Trophoblast cell (in vitro differentiated cells and primary cell): ENCODE data around the gene GFRA1.

Experiments used
- DNase-seq, 2 donors: peaks; one replicate each; pipeline ENCODE4 v3.0.0-alpha.2; 2016
- H2AFZ ChIP-seq: 2 replicates; pipeline ENCODE4 v1.6.1; 2013; ENCODE audit warnings: low read length, moderate library complexity, mild to moderate bottlenecking; ENCODE audit not compliant: insufficient read depth, poor library complexity
- H2AK5ac ChIP-seq: 2 replicates; pipeline ENCODE4 v1.6.1; 2013; ENCODE audit warnings: mild to moderate bottlenecking, low read length
- H2BK120ac ChIP-seq: 2 replicates; pipeline ENCODE4 v1.6.1; 2013; ENCODE audit warnings: low read length, mild to moderate bottlenecking, moderate library complexity; ENCODE audit not compliant: insufficient read depth, poor library complexity
- H2BK12ac ChIP-seq: 2 replicates; pipeline ENCODE4 v1.6.1; 2013; ENCODE audit warnings: mild to moderate bottlenecking, low read length, moderate library complexity
- H2BK5ac ChIP-seq: 2 replicates; pipeline ENCODE4 v1.6.1; 2013; ENCODE audit warnings: low read length, low read depth, moderate library complexity, mild to moderate bottlenecking; ENCODE audit not compliant: poor library complexity
- H3K14ac ChIP-seq: 2 replicates; pipeline ENCODE4 v1.6.1; 2013; ENCODE audit warnings: mild to moderate bottlenecking, low read length
- H3K18ac ChIP-seq: 2 replicates; pipeline ENCODE4 v1.6.1; 2013; ENCODE audit warnings: mild to moderate bottlenecking, low read length
- H3K23ac ChIP-seq: 2 replicates; pipeline ENCODE4 v1.6.1; 2013; ENCODE audit warnings: low read length
- H3K27ac ChIP-seq: 2 replicates; pipeline ENCODE4 v1.5.1; 2013; ENCODE audit warnings: low read depth, mild to moderate bottlenecking, inconsistent platforms, low read length, moderate library complexity
- H3K27me3 ChIP-seq: 2 replicates; pipeline ENCODE4 v1.6.1; 2013; ENCODE audit warnings: inconsistent platforms, mild to moderate bottlenecking, low read length, moderate library complexity; ENCODE audit not compliant: insufficient read depth
- H3K36me3 ChIP-seq, 2 experiments: 1 replicate in 1 of 2; 2 replicates in 1 of 2; pipeline ENCODE4 v1.6.1; 2013; ENCODE audit warnings: low read length in 2 of 2, mild to moderate bottlenecking in 2 of 2, moderate library complexity in 1 of 2; ENCODE audit not compliant: insufficient read depth in 2 of 2, control insufficient read depth in 1 of 2
- H3K4ac ChIP-seq: 2 replicates; pipeline ENCODE4 v1.6.1; 2013; ENCODE audit warnings: low read depth, mild to moderate bottlenecking, low read length, moderate library complexity
- H3K4me1 ChIP-seq, 2 experiments: 1 replicate in 1 of 2; 2 replicates in 1 of 2; pipeline ENCODE4 v1.6.1; 2013; ENCODE audit warnings: low read length in 2 of 2, mild to moderate bottlenecking in 2 of 2, moderate library complexity in 1 of 2; ENCODE audit not compliant: insufficient read depth in 2 of 2, control insufficient read depth in 1 of 2
- H3K4me2 ChIP-seq: 2 replicates; pipeline ENCODE4 v1.6.1; 2013; ENCODE audit warnings: inconsistent platforms, mild to moderate bottlenecking, low read length, moderate library complexity
- H3K4me3 ChIP-seq: 2 replicates; pipeline ENCODE4 v1.5.1; 2013; ENCODE audit warnings: mild to moderate bottlenecking, low read depth, low read length, inconsistent platforms
- H3K79me1 ChIP-seq: one replicate; pipeline ENCODE4 v1.6.1; 2013; ENCODE audit warnings: low read length
- H3K79me2 ChIP-seq: 2 replicates; pipeline ENCODE4 v1.6.1; 2013; ENCODE audit warnings: low read length, mild to moderate bottlenecking; ENCODE audit not compliant: control insufficient read depth, insufficient read depth, poor library complexity
- H3K9ac ChIP-seq: 2 replicates; pipeline ENCODE4 v1.6.1; 2013; ENCODE audit warnings: mild to moderate bottlenecking, low read length
- H3K9me3 ChIP-seq: 2 replicates; pipeline ENCODE4 v1.6.1; 2013; ENCODE audit warnings: low read depth, mild to moderate bottlenecking, control low read depth, inconsistent platforms, low read length; ENCODE audit not compliant: insufficient read depth
- H4K12ac ChIP-seq: 2 replicates; pipeline ENCODE4 v1.6.1; 2013; ENCODE audit warnings: low read depth, mild to moderate bottlenecking, low read length, moderate library complexity
- H4K8ac ChIP-seq: 2 replicates; pipeline ENCODE4 v1.6.1; 2013; ENCODE audit warnings: low read depth, mild to moderate bottlenecking, low read length, moderate library complexity
- H4K91ac ChIP-seq: one replicate; pipeline ENCODE4 v1.6.1; 2013; ENCODE audit warnings: low read depth, mild to moderate bottlenecking, low read length, moderate library complexity
- WGBS: extraction: QIAGEN DNeasy Blood & Tissue Kit; methylation state at CpG from one replicate; pipeline ENCODE4 v1.1.7; 2013; ENCODE audit warnings: missing lambda C conversion rate; ENCODE audit not compliant: insufficient read length, insufficient coverage; ENCODE audit errors: extremely low coverage; 5-methylcytosine and 5-hydroxymethylcytosine counted together

The GFRA1 gene

DNA sequence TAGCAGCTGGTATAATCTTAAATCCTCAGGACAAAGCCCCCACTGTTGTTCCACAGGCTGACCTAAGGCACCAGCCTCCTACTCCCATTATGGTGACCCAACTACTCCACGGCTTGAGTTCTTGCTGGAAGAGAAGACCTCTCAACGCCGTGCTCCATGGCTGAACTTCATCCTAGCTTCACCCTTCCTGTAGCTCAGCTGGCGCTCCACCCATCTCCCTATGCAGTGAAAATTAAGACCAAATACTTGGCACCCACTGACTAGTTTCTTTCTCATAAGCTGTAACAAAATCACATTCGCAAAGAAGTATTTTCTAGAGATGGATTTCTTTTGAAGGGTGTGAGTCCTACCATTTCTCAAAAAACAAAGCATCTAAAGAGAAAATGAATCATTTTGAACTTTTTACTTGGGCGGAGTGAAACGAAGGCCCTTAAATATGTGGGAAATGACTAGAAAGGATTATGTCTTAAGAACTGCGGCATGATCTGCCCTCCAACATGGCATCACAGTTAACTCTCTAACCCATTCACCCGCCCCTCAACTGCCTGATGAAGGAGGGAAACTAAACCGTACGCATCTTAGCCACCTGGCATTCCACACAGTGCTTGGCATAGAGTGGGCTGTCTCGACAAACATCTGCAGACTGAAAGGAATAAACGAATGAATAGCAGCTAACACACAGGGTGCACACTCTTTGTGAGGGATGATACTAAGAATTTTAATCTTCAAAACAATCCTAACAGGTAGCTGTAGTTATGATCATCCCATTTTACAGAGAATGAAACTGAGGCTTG, 32.7 kb downstream of the GFRA1 start:
- no peak for DNase-seq
- H4K12ac ChIP-seq: no peak overlapping the region
- H2BK120ac ChIP-seq: no peak overlapping the region
- no peak overlapping the region for H3K4me2 ChIP-seq
- H3K4ac ChIP-seq: no peak overlapping the region
- H3K9ac ChIP-seq: no peak overlapping the region
- no peak overlapping the region for H4K91ac ChIP-seq
- H3K79me2 ChIP-seq: no peaks in the 10 kb centered on the region
- no peaks in the 10 kb centered on the region for H3K79me1 ChIP-seq
- no peaks in the 10 kb centered on the region for H3K4me1 ChIP-seq
- H2AK5ac ChIP-seq: no peak overlapping the region
- no peak overlapping the region for H2AFZ ChIP-seq
- peaks cover 2% of the 10 kb centered on the region for H3K9me3 ChIP-seq
- H2BK12ac ChIP-seq: no peak overlapping the region
- no peaks in the 10 kb centered on the region for H3K27me3 ChIP-seq
- no peaks in the 10 kb centered on the region for H3K36me3 ChIP-seq
- H3K14ac ChIP-seq: no peak overlapping the region
- H3K23ac ChIP-seq: no peak overlapping the region
- no peak overlapping the region for H3K27ac ChIP-seq
- H3K4me3 ChIP-seq: no peak overlapping the region
- no peak overlapping the region for H4K8ac ChIP-seq
- H3K18ac ChIP-seq: no peak overlapping the region
- no peak overlapping the region for H2BK5ac ChIP-seq
- no CpG with 5 or more reads among the region's 13 CpGs for WGBS

DNA sequence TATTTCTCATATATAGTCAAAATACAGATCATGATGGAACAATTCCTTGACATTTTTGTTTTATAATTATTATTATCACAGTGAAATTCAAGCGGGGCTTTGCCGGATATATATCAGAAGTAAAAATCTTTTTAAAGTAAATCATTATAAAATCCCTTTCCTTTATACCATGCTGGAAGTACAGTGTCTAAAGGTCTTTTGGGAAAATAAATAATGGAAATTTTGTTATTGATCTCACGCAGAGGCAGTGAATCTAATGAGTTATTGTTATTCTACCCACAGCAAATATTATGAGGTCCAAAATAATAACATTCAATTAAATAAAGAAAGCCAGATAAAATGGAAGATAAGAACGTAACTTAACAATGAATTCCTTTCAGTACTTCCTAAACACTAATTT, 33.8 kb downstream of the GFRA1 start:
- Histone ChIP-seq H3K4me2 (no peak overlapping the region), H3K9me3 (peaks cover 3% of the 10 kb centered on the region), H4K12ac (no peak overlapping the region), H3K18ac (no peak overlapping the region), H3K79me2 (no peaks in the 10 kb centered on the region), H3K79me1 (no peaks in the 10 kb centered on the region), H2BK5ac (no peak overlapping the region), H3K27ac (no peak overlapping the region), H3K27me3 (no peaks in the 10 kb centered on the region), H4K91ac (no peak overlapping the region), H2BK12ac (no peak overlapping the region), H3K23ac (no peak overlapping the region), H3K4ac (no peak overlapping the region), H3K36me3 (no peaks in the 10 kb centered on the region), H2AFZ (no peak overlapping the region), H4K8ac (no peak overlapping the region), H3K4me3 (no peak overlapping the region), H2AK5ac (no peak overlapping the region), H3K9ac (no peak overlapping the region), H3K4me1 (no peaks in the 10 kb centered on the region), H3K14ac (no peak overlapping the region), H2BK120ac (no peak overlapping the region)
- no CpG with 5 or more reads among the region's 4 CpGs for WGBS
- DNase-seq: no peak

GRCh38 chr10:116237970-116238369, 35.0 kb downstream of the GFRA1 start:
- Histone ChIP-seq H3K79me2 (no peaks in the 10 kb centered on the region), H3K18ac (no peak overlapping the region), H4K12ac (no peak overlapping the region), H3K27ac (no peak overlapping the region), H2AK5ac (no peak overlapping the region), H4K91ac (no peak overlapping the region), H2BK120ac (no peak overlapping the region), H3K4ac (no peak overlapping the region), H2BK5ac (no peak overlapping the region), H3K4me2 (no peak overlapping the region), H4K8ac (no peak overlapping the region), H3K14ac (no peak overlapping the region), H3K79me1 (no peaks in the 10 kb centered on the region), H3K36me3 (no peaks in the 10 kb centered on the region), H3K4me3 (no peak overlapping the region), H2BK12ac (no peak overlapping the region), H3K4me1 (no peaks in the 10 kb centered on the region), H3K23ac (no peak overlapping the region), H3K27me3 (no peaks in the 10 kb centered on the region), H3K9ac (no peak overlapping the region), H3K9me3 (peaks cover 5% of the 10 kb centered on the region), H2AFZ (no peak overlapping the region)
- no peak for DNase-seq
- no CpG with 5 or more reads among the region's 15 CpGs for WGBS

GRCh38 chr10:116237260-116237659, 35.7 kb downstream of the GFRA1 start:
- H3K27me3 ChIP-seq: no peaks in the 10 kb centered on the region
- DNase-seq: no peak
- no peak overlapping the region for H2BK5ac ChIP-seq
- H3K9ac ChIP-seq: no peak overlapping the region
- no peak overlapping the region for H2AFZ ChIP-seq
- H3K4me3 ChIP-seq: no peak overlapping the region
- no peak overlapping the region for H4K12ac ChIP-seq
- H4K91ac ChIP-seq: no peak overlapping the region
- no peak overlapping the region for H3K14ac ChIP-seq
- H3K79me1 ChIP-seq: no peaks in the 10 kb centered on the region
- H3K79me2 ChIP-seq: no peaks in the 10 kb centered on the region
- H3K27ac ChIP-seq: no peak overlapping the region
- H3K4me1 ChIP-seq: no peaks in the 10 kb centered on the region
- no CpG with 5 or more reads among the region's 3 CpGs for WGBS
- H3K9me3 ChIP-seq: peaks cover 5% of the 10 kb centered on the region
- no peaks in the 10 kb centered on the region for H3K36me3 ChIP-seq
- no peak overlapping the region for H4K8ac ChIP-seq
- no peak overlapping the region for H2BK120ac ChIP-seq
- no peak overlapping the region for H3K4ac ChIP-seq
- H3K23ac ChIP-seq: no peak overlapping the region
- H3K18ac ChIP-seq: no peak overlapping the region
- H2BK12ac ChIP-seq: no peak overlapping the region
- H2AK5ac ChIP-seq: no peak overlapping the region
- no peak overlapping the region for H3K4me2 ChIP-seq
